GM19372 (cell line): ENCODE data around the gene SLC39A7.

Experiments
- ATAC-seq: cut with Tn5 transposase; IDR thresholded peaks from one replicate; pipeline ENCODE4 v1.9.1; 2021; ENCODE audit warnings: mild to moderate bottlenecking, low read depth, moderate library complexity; ENCODE audit not compliant: unreplicated experiment

SLC39A7 gene

GRCh38 chr6:33189164-33189563, 11.5 kb upstream of the SLC39A7 start:
- no peak for ATAC-seq

- no peak for ATAC-seq
Observed at GRCh38 chr6:33189625-33190448, 10.8 kb upstream of the SLC39A7 start.

- no peak for ATAC-seq
Observed at GRCh38 chr6:33190504-33191107, 10.1 kb upstream of the SLC39A7 start.

GRCh38 chr6:33191383-33192104, 9.1 kb upstream of the SLC39A7 start:
- ATAC-seq, result no peak

- no peak for ATAC-seq
Observed at GRCh38 chr6:33192105-33192646, 8.5 kb upstream of the SLC39A7 start, which contains the start of gene COL11A2. Gene COL11A2, minus strand, starts transcription at chr6:33192467. Its CDS starts 227 bp downstream, at chr6:33192240.

- no peak for ATAC-seq
Observed at GRCh38 chr6:33192671-33193602, 7.7 kb upstream of the SLC39A7 start.

GRCh38 chr6:33193619-33194018, 7.0 kb upstream of the SLC39A7 start:
- no peak for ATAC-seq

GRCh38 chr6:33194431-33194979, 6.2 kb upstream of the SLC39A7 start:
- ATAC-seq, result no peak

GRCh38 chr6:33195304-33196165, 5.1 kb upstream of the SLC39A7 start:
- no peak for ATAC-seq

- ATAC-seq, result no peak
Observed at GRCh38 chr6:33197431-33198048, 3.1 kb upstream of the SLC39A7 start.

GRCh38 chr6:33198159-33198852, 2.4 kb upstream of the SLC39A7 start:
- no peak for ATAC-seq

- ATAC-seq, result no peak
Observed at GRCh38 chr6:33198853-33199436, 1.7 kb upstream of the SLC39A7 start.

- ATAC-seq, result peak; percentile 18
Observed at GRCh38 chr6:33199687-33200218, 914 bp upstream of the SLC39A7 start.

GRCh38 chr6:33201147-33201545, 479 bp downstream of the SLC39A7 start:
- no peak for ATAC-seq

- no peak for ATAC-seq
Observed at GRCh38 chr6:33201935-33202334, 1.3 kb downstream of the SLC39A7 start.

GRCh38 chr6:33202799-33203198, 2.1 kb downstream of the SLC39A7 start:
- ATAC-seq, result no peak
